PC-3 (cell line): Measurements from ENCODE around the gene ENTPD1.

Experiments
- EZH2 ChIP-seq: fragments of 300-600 bp; sonication (generic); IDR thresholded peaks from one replicate; pipeline ENCODE4 v1.6.1; 2017; ENCODE audit warnings: antibody characterized with exemption, mild to moderate bottlenecking, low read length; ENCODE audit not compliant: unreplicated experiment
- TF ChIP-seq, protein P1 (sequence below): fragments of 300-600 bp; sonication (generic); conservative IDR thresholded peaks from 2 replicates; pipeline ENCODE4 v1.5.1; 2017; ENCODE audit warnings: antibody characterized with exemption, low read depth, mild to moderate bottlenecking, low read length

DNA sequence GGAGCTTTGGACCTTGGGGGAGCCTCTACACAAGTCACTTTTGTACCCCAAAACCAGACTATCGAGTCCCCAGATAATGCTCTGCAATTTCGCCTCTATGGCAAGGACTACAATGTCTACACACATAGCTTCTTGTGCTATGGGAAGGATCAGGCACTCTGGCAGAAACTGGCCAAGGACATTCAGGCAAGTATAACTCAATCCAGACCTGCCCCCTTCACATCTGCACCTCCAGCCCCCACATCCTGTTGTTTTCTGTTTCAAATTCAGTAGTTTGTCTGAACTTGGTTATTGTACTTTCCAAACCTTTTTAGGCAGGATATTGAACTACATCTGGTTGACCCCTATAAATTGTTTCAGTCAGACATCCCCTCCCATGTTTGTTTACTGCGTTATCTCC lies 89.4 kb downstream of the ENTPD1 start:
- TF ChIP-seq, protein P1, sequence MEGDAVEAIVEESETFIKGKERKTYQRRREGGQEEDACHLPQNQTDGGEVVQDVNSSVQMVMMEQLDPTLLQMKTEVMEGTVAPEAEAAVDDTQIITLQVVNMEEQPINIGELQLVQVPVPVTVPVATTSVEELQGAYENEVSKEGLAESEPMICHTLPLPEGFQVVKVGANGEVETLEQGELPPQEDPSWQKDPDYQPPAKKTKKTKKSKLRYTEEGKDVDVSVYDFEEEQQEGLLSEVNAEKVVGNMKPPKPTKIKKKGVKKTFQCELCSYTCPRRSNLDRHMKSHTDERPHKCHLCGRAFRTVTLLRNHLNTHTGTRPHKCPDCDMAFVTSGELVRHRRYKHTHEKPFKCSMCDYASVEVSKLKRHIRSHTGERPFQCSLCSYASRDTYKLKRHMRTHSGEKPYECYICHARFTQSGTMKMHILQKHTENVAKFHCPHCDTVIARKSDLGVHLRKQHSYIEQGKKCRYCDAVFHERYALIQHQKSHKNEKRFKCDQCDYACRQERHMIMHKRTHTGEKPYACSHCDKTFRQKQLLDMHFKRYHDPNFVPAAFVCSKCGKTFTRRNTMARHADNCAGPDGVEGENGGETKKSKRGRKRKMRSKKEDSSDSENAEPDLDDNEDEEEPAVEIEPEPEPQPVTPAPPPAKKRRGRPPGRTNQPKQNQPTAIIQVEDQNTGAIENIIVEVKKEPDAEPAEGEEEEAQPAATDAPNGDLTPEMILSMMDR, result no peak
- no peak for TF ChIP-seq EZH2
